OCI-LY7 (cell line): Measurements from ENCODE around the gene EFHD1. TPM values are rescaled to one million over a fixed set of nuclear protein-coding genes. Genes with fewer than 3 reads are reported as not detected.

Source experiments
- BruUV-seq: library from RNA; stranded (reverse); fragments of 400-500 nt; replicated peaks from 2 replicates; lab custom pipeline; 2021; lab: Mats Ljungman, UMichigan
- CTCF ChIA-PET: fragments of 300-600 bp; sonication (Branson Sonifier 250); formaldehyde crosslinking; loops from one replicate; lab custom pipeline; 2022; ENCODE audit warnings: antibody characterized with exemption; ENCODE audit not compliant: unreplicated experiment; lab: Charles Lee
- POLR2A ChIA-PET: fragments of 300-600 bp; sonication (Branson Sonifier 250); formaldehyde crosslinking; loops from one replicate; lab custom pipeline; 2022; ENCODE audit warnings: antibody characterized with exemption; lab: Charles Lee
- DNase-seq: peaks from one replicate; pipeline ENCODE4 v3.0.0-alpha.2; 2015; ENCODE audit warnings: low spot score
- H2AFZ ChIP-seq: fragments of 200-600 bp; sonication (generic), shearing (Covaris generic); 2 replicates; pipeline ENCODE4 v1.6.1; 2014; ENCODE audit warnings: mild to moderate bottlenecking, antibody characterized with exemption, low read length, moderate library complexity
- H3K27ac ChIP-seq: fragments of 200-600 bp; sonication (generic); 2 replicates; pipeline ENCODE4 v1.5.1; 2014; ENCODE audit warnings: mixed run types, low read depth, mild to moderate bottlenecking, moderate library complexity, low read length, inconsistent platforms; ENCODE audit not compliant: poor library complexity, severe bottlenecking
- H3K36me3 ChIP-seq: fragments of 200-600 bp; sonication (generic); 2 replicates; pipeline ENCODE4 v1.6.1; 2014; ENCODE audit warnings: mild to moderate bottlenecking, antibody characterized with exemption, low read length, moderate library complexity, mixed read lengths; ENCODE audit not compliant: insufficient read depth
- H3K4me1 ChIP-seq: fragments of 200-600 bp; sonication (generic); 2 replicates; pipeline ENCODE4 v1.5.1; 2014; ENCODE audit warnings: mild to moderate bottlenecking, low read length; ENCODE audit not compliant: insufficient read depth, poor library complexity, severe bottlenecking
- H3K4me2 ChIP-seq: fragments of 200-600 bp; sonication (generic); 2 replicates; pipeline ENCODE4 v1.6.1; 2014; ENCODE audit warnings: mild to moderate bottlenecking, low read length
- H3K4me3 ChIP-seq: fragments of 200-600 bp; sonication (generic); 2 replicates; pipeline ENCODE4 v1.5.1; 2014; ENCODE audit warnings: mild to moderate bottlenecking, low read depth, low read length; ENCODE audit not compliant: poor library complexity, severe bottlenecking
- H3K79me2 ChIP-seq: fragments of 200-600 bp; sonication (generic); 2 replicates; pipeline ENCODE4 v1.6.1; 2016; ENCODE audit warnings: low read depth, mild to moderate bottlenecking, low read length, moderate library complexity, mixed read lengths; ENCODE audit not compliant: insufficient read depth
- H3K9me2 ChIP-seq: fragments of 200-600 bp; sonication (generic); 2 replicates; pipeline ENCODE4 v1.6.1; 2016; ENCODE audit warnings: mild to moderate bottlenecking, low read length, mixed read lengths; ENCODE audit not compliant: insufficient read depth
- H3K9me3 ChIP-seq: fragments of 200-600 bp; sonication (generic); 2 replicates; pipeline ENCODE4 v1.6.1; 2014; ENCODE audit warnings: mild to moderate bottlenecking, mixed run types, low read length, mixed read lengths
- H4K20me1 ChIP-seq: fragments of 200-600 bp; sonication (generic); 2 replicates; pipeline ENCODE4 v1.6.1; 2014; ENCODE audit warnings: mild to moderate bottlenecking, antibody characterized with exemption, low read length, moderate library complexity, mixed read lengths; ENCODE audit not compliant: insufficient read depth
- EZH2phosphoT487 ChIP-seq: fragments of 200-600 bp; sonication (generic); IDR thresholded peaks from 2 replicates; pipeline ENCODE4 v1.6.1; 2018; ENCODE audit warnings: low read depth, borderline replicate concordance, mild to moderate bottlenecking, mixed run types, antibody characterized with exemption, low read length, moderate library complexity, mixed read lengths
- intact Hi-C: fragments of 100-400 bp; cut with micrococcal nuclease; formaldehyde crosslinking; loops from one replicate; pipeline ENCODE4 v1.10.0; 2022; ENCODE audit not compliant: unreplicated experiment
- total RNA-seq, 2 experiments: library from RNA; depleted of rRNA in 1 of 2; stranded (reverse); fragments of >200 nt in 1 of 2; shearing (Covaris generic) in 1 of 2; gene quantifications; 2 replicates each; pipeline ENCODE4 v1.2.3, GENCODE V29; 2014 to 2022
- TF ChIP-seq, protein P1 (sequence below): fragments of 200-600 bp; sonication (generic); conservative IDR thresholded peaks from 2 replicates; pipeline ENCODE4 v1.5.1; 2014; ENCODE audit warnings: mild to moderate bottlenecking, antibody characterized with exemption, low read length, moderate library complexity, mixed read lengths

EFHD1 gene
- total RNA-seq, 2 experiments from 2014 or later: not detected

DNA sequence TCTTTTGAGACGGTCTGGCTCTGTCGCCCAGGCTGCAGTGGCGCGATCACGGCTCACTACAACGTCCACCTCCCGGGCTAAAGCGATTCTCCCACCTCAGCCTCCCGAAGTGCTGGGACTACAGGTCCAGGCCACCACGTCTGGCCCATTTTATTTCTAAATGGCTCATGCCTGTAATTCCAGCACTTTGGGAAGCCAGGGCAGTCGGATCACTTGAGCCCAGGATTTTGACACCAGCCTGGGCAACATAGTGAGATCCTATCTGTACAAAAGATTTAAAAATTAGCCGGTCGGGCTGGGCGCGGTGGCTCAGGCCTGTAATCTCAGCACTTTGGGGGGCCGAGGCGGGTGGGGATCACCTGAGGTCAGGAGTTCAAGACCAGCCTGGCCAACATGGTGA lies 26.4 kb upstream of the EFHD1 start:
- Histone ChIP-seq H3K36me3 (no peaks in the 10 kb centered on the region), H4K20me1 (no peaks in the 10 kb centered on the region), H3K9me3 (no peaks in the 10 kb centered on the region), H3K4me1 (peaks cover 3% of the 10 kb centered on the region), H3K79me2 (no peaks in the 10 kb centered on the region), H3K27ac (no peak overlapping the region), H3K4me3 (no peak overlapping the region), H3K4me2 (no peak overlapping the region), H2AFZ (no peak overlapping the region), H3K9me2 (no peaks in the 10 kb centered on the region)
- intact Hi-C loops: loop anchor here (5.0 kb wide), 1 partner anchor 445 kb away; no protein-coding TSS in a partner anchor
- TF ChIP-seq EZH2phosphoT487: no peak
- TF ChIP-seq, protein P1, sequence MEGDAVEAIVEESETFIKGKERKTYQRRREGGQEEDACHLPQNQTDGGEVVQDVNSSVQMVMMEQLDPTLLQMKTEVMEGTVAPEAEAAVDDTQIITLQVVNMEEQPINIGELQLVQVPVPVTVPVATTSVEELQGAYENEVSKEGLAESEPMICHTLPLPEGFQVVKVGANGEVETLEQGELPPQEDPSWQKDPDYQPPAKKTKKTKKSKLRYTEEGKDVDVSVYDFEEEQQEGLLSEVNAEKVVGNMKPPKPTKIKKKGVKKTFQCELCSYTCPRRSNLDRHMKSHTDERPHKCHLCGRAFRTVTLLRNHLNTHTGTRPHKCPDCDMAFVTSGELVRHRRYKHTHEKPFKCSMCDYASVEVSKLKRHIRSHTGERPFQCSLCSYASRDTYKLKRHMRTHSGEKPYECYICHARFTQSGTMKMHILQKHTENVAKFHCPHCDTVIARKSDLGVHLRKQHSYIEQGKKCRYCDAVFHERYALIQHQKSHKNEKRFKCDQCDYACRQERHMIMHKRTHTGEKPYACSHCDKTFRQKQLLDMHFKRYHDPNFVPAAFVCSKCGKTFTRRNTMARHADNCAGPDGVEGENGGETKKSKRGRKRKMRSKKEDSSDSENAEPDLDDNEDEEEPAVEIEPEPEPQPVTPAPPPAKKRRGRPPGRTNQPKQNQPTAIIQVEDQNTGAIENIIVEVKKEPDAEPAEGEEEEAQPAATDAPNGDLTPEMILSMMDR: no peak
- no peak for DNase-seq
- ChIA-PET POLR2A (interaction anchor here (1.1 kb wide), 1 partner anchor 311 kb away, joined by 3 read pairs; no protein-coding TSS in a partner anchor), CTCF (no interaction called here)
- BruUV-seq: no TSS peak

DNA sequence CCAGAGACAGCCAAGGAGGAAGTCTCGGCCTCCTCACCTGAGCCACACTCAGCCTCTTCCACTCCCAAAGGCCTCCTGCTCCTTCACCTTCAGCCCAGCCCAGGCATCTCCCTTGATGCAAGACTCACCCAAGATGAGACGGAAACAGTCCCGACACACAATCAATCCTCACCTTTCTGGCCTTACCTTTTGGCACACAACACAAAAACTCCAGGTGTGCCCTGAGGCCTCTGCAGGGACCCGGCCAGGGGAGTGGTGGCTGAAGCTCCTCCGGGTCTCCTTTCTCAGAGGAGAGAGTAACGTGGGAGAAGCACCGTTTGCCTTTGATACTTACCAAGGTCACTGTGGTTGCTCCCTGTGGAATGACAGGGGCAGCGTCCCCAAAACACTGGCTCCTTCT lies 23.8 kb upstream of the EFHD1 start:
- DNase-seq: no peak
- intact Hi-C loops: loop anchor here (5.0 kb wide), 1 partner anchor 443 kb away; no protein-coding TSS in a partner anchor
- H3K4me1 ChIP-seq: peaks cover 3% of the 10 kb centered on the region
- H3K4me2 ChIP-seq: no peak overlapping the region
- no peaks in the 10 kb centered on the region for H3K79me2 ChIP-seq
- no peaks in the 10 kb centered on the region for H3K9me2 ChIP-seq
- no peak overlapping the region for H3K4me3 ChIP-seq
- H3K36me3 ChIP-seq: no peaks in the 10 kb centered on the region
- no peak overlapping the region for H2AFZ ChIP-seq
- CTCF ChIA-PET: no interaction called here
- no peaks in the 10 kb centered on the region for H3K9me3 ChIP-seq
- no TSS peak for BruUV-seq
- H4K20me1 ChIP-seq: no peaks in the 10 kb centered on the region
- POLR2A ChIA-PET: no interaction called here
- no peak for TF ChIP-seq EZH2phosphoT487
- TF ChIP-seq, protein P1: no peak
- no peak overlapping the region for H3K27ac ChIP-seq

DNA sequence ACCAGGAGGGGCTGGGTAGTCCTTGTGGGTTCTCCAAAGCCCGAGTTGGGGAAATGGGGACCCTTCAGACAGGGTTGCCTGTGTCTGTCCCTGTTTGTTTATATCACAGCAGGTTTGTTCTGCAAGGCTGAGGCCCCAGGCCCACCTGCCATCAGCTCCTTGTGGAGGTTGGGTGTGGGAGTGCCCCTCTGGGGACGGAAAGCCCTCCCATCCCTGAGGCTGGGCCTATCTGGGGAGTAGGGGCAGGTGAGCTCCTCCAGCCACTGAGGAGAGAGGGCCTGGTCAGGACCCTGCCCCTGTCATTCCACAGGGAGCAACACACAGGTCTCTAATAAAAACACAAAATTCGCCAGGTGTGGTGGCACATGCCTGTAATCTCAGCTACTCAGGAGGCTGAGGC lies 23.3 kb upstream of the EFHD1 start:
- TF ChIP-seq, protein P1: no peak
- no peak for TF ChIP-seq EZH2phosphoT487
- POLR2A ChIA-PET: no interaction called here

More for the DNA sequence above, 23.3 kb upstream of the EFHD1 start:
- intact Hi-C loops: no loop called here
- Histone ChIP-seq H3K79me2 (no peaks in the 10 kb centered on the region), H3K4me3 (no peak overlapping the region), H4K20me1 (no peaks in the 10 kb centered on the region), H3K36me3 (no peaks in the 10 kb centered on the region), H3K27ac (no peak overlapping the region), H2AFZ (no peak overlapping the region), H3K9me3 (no peaks in the 10 kb centered on the region), H3K9me2 (no peaks in the 10 kb centered on the region), H3K4me2 (no peak overlapping the region), H3K4me1 (peaks cover 3% of the 10 kb centered on the region)
- BruUV-seq: no TSS peak
- CTCF ChIA-PET: no interaction called here
- DNase-seq: no peak
